SK-N-SH (cell line): ENCODE data around the gene CLEC16A. TPM values are rescaled to one million over a fixed set of nuclear protein-coding genes. Genes with fewer than 3 reads are reported as not detected.

Experiments used
- CTCF ChIA-PET: fragments of 300-600, 350-600 bp; formaldehyde crosslinking; extraction: SDS; loops from one replicate; lab custom pipeline; 2021; lab: Yijun Ruan, JAX
- POLR2A ChIA-PET: fragments of 350-600 bp; sonication (Branson Sonifier 250); formaldehyde crosslinking; extraction: SDS; loops from one replicate; lab custom pipeline; 2020; ENCODE audit warnings: antibody characterized with exemption, inconsistent platforms; lab: Yijun Ruan, JAX
- DNase-seq: peaks from one replicate; pipeline ENCODE4 v3.0.0; 2012
- H2AFZ ChIP-seq: fragments of 200-600 bp; sonication (generic); 2 replicates; pipeline ENCODE4 v1.8.1; 2016; ENCODE audit warnings: antibody characterized with exemption, mild to moderate bottlenecking, low read depth
- H3F3A ChIP-seq: fragments of 200-600 bp; sonication (generic); replicated peaks from 2 replicates; pipeline ENCODE3; 2016; ENCODE audit warnings: antibody characterized with exemption, mild to moderate bottlenecking; ENCODE audit not compliant: insufficient read depth
- H3K27ac ChIP-seq, 2 experiments: fragments of 200-500 bp in 1 of 2; fragments of 200-600 bp in 1 of 2; sonication (Bioruptor generic) in 1 of 2; sonication (generic), shearing (Covaris generic) in 1 of 2; 2 replicates each; pipeline versions ENCODE4 v1.5.1 to v1.6.1; 2014 to 2016; ENCODE audit warnings: low read depth in 2 of 2, inconsistent platforms in 1 of 2, low read length in 1 of 2, mild to moderate bottlenecking in 1 of 2, mixed read lengths in 1 of 2
- H3K27me3 ChIP-seq: fragments of 200-600 bp; sonication (generic), shearing (Covaris generic); 2 replicates; pipeline ENCODE4 v1.6.1; 2016; ENCODE audit warnings: mixed run types; ENCODE audit not compliant: insufficient read depth
- H3K36me3 ChIP-seq, 2 experiments: fragments of 200-500 bp in 1 of 2; fragments of 200-600 bp in 1 of 2; sonication (Bioruptor generic) in 1 of 2; sonication (generic) in 1 of 2; replicated peaks in 1 of 2; 2 replicates each; pipeline versions ENCODE3 to v1.5.1; 2014 to 2016; ENCODE audit warnings: low read length in 1 of 2, mild to moderate bottlenecking in 1 of 2; ENCODE audit not compliant: insufficient read depth in 2 of 2, control insufficient read depth in 1 of 2
- H3K4me1 ChIP-seq, 2 experiments: fragments of 200-500 bp in 1 of 2; fragments of 200-600 bp in 1 of 2; sonication (Bioruptor generic) in 1 of 2; sonication (generic), shearing (Covaris generic) in 1 of 2; 2 replicates each; pipeline versions ENCODE4 v1.5.1 to v1.6.1; 2014 to 2016; ENCODE audit warnings: low read depth in 1 of 2, low read length in 1 of 2, mixed run types in 1 of 2; ENCODE audit not compliant: insufficient read depth in 2 of 2, control insufficient read depth in 1 of 2
- H3K4me2 ChIP-seq: fragments of 200-600 bp; sonication (generic), shearing (Covaris generic); 2 replicates; pipeline ENCODE4 v1.6.1; 2017; ENCODE audit warnings: mixed run types
- H3K4me3 ChIP-seq, 2 experiments: fragments of 200-500 bp in 1 of 2; fragments of 200-600 bp in 1 of 2; sonication (Bioruptor generic) in 1 of 2; sonication (generic), shearing (Covaris generic) in 1 of 2; 2 replicates each; pipeline versions ENCODE4 v1.5.1 to v1.8.1; 2014 to 2016; ENCODE audit warnings: low read depth in 2 of 2, inconsistent platforms in 1 of 2, low read length in 1 of 2, mild to moderate bottlenecking in 1 of 2, mixed read lengths in 1 of 2, moderate library complexity in 1 of 2
- H3K79me2 ChIP-seq: fragments of 200-600 bp; sonication (generic); 2 replicates; pipeline ENCODE4 v1.8.1; 2017; ENCODE audit warnings: mild to moderate bottlenecking; ENCODE audit not compliant: insufficient read depth
- H3K9ac ChIP-seq: fragments of 200-600 bp; sonication (generic); 2 replicates; pipeline ENCODE4 v1.6.1; 2017; ENCODE audit warnings: mixed run types
- H3K9me2 ChIP-seq: fragments of 200-600 bp; sonication (generic); 2 replicates; pipeline ENCODE4 v1.6.1; 2017; ENCODE audit warnings: mixed run types
- H3K9me3 ChIP-seq: fragments of 200-600 bp; sonication (generic); 2 replicates; pipeline ENCODE4 v1.6.1; 2017; ENCODE audit warnings: mixed run types, mild to moderate bottlenecking, moderate library complexity
- H4K20me1 ChIP-seq: fragments of 200-600 bp; sonication (generic); 2 replicates; pipeline ENCODE4 v1.6.1; 2017; ENCODE audit warnings: mild to moderate bottlenecking, mixed run types; ENCODE audit not compliant: insufficient read depth
- FOXJ3 ChIP-seq: sonication (generic); formaldehyde crosslinking; IDR thresholded peaks from 2 replicates; pipeline ENCODE4 v1.5.1; 2020; ENCODE audit warnings: mild to moderate bottlenecking, missing genetic modification reagents
- FOXM1 ChIP-seq: IDR thresholded peaks from 2 replicates; pipeline ENCODE4 v1.4.0; 2012; ENCODE audit warnings: low read depth, mild to moderate bottlenecking
- GABPA ChIP-seq: IDR thresholded peaks from 2 replicates; pipeline ENCODE4 v1.4.0; 2012; ENCODE audit warnings: low read depth, mild to moderate bottlenecking
- MAX ChIP-seq: IDR thresholded peaks from 2 replicates; pipeline ENCODE4 v1.4.0; 2012; ENCODE audit warnings: low read depth
- MEF2A ChIP-seq: IDR thresholded peaks from 2 replicates; pipeline ENCODE4 v1.4.0; 2012; ENCODE audit warnings: low read depth, borderline replicate concordance
- NFIC ChIP-seq: IDR thresholded peaks from 2 replicates; pipeline ENCODE4 v1.4.0; 2012; ENCODE audit warnings: borderline replicate concordance
- NRF1 ChIP-seq: IDR thresholded peaks from 2 replicates; pipeline ENCODE4 v1.6.1; 2012; ENCODE audit warnings: low read depth, mild to moderate bottlenecking, low read length
- PBX3 ChIP-seq: IDR thresholded peaks from 2 replicates; pipeline ENCODE4; 2012
- RAD21 ChIP-seq: IDR thresholded peaks from 2 replicates; pipeline ENCODE4 v1.6.1; 2012; ENCODE audit warnings: mild to moderate bottlenecking, low read length
- RCOR1 ChIP-seq: fragments of 150-350 bp; IDR thresholded peaks from 2 replicates; pipeline ENCODE4 v1.6.1; 2017; ENCODE audit warnings: antibody characterized with exemption, low read length
- REST ChIP-seq: IDR thresholded peaks from 2 replicates; pipeline ENCODE4 v1.6.1; 2012; ENCODE audit warnings: mild to moderate bottlenecking, low read depth, low read length, moderate library complexity
- RFX5 ChIP-seq: IDR thresholded peaks from 2 replicates; pipeline ENCODE4 v1.6.1; 2012; ENCODE audit warnings: mild to moderate bottlenecking, improper control_type of control experiment, low read length
- RXRA ChIP-seq: IDR thresholded peaks from 2 replicates; pipeline ENCODE4 v1.4.0; 2012; ENCODE audit warnings: low read depth, mild to moderate bottlenecking, borderline replicate concordance
- TAF1 ChIP-seq: IDR thresholded peaks from 2 replicates; pipeline ENCODE4 v1.6.1; 2012; ENCODE audit warnings: low read depth, mild to moderate bottlenecking, low read length, moderate library complexity, borderline replicate concordance
- TCF12 ChIP-seq: IDR thresholded peaks from 2 replicates; pipeline ENCODE4 v1.4.0; 2012
- TEAD4 ChIP-seq: IDR thresholded peaks from 2 replicates; pipeline ENCODE4 v1.4.0; 2012; ENCODE audit warnings: mild to moderate bottlenecking, borderline replicate concordance; ENCODE audit not compliant: insufficient read depth
- YY1 ChIP-seq: IDR thresholded peaks from 2 replicates; pipeline ENCODE4 v1.4.0; 2012; ENCODE audit warnings: low read depth, mild to moderate bottlenecking
- WGBS: methylation state at CpG from one replicate; pipeline ENCODE4 v1.1.6; 2017; ENCODE audit warnings: low lambda C conversion rate; 5-methylcytosine and 5-hydroxymethylcytosine counted together
- polyA plus RNA-seq, 3 experiments: library from polyadenylated mRNA; depleted of rRNA; stranded (reverse); fragments of >200 nt; gene quantifications; 2 replicates each; pipeline ENCODE4 v1.2.3, GENCODE V29; 2012
- TF ChIP-seq, protein P1 (sequence below): IDR thresholded peaks from 2 replicates; pipeline ENCODE4 v1.4.0; 2012; ENCODE audit warnings: low read depth, borderline replicate concordance
- TF ChIP-seq, protein P2 (sequence below): fragments of 150-350 bp; IDR thresholded peaks from 2 replicates; pipeline ENCODE4 v1.6.1; 2017; ENCODE audit warnings: antibody characterized with exemption, low read length, low read depth, borderline replicate concordance

CLEC16A gene
- polyA plus RNA-seq, 1 of the 3 experiments (the other 2 are of a cell fraction): 13.7 TPM

DNA sequence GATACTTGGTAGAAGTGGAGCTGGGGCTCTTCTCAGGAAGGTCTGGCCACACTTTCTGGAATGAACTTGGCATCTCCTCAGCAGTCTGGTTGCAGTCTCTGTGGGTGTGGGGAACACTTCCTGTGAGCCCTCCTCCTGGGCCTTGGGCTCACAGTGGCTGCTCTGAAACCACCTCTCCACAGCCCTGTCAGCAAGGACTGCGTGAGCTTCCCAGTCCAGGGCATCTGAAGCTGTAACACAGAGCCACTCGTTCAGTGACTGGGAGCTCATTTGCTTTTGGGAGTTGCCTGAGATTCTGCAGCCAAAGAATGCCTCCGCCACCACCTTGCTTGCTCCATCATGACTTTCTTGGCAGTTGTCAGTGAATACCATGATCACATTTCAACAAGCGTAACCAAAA is 60.0 kb downstream of the CLEC16A start:
- no peak overlapping the region for H3K9ac ChIP-seq
- peaks cover 0 to 10% of the 10 kb centered on the region in 2 experiments for H3K36me3 ChIP-seq
- H3K4me1 ChIP-seq: peaks cover 9 to 12% of the 10 kb centered on the region in 2 experiments; a peak in 1 of 4 replicates
- POLR2A ChIA-PET: no interaction called here
- H3K4me2 ChIP-seq: 0 out of 2 replicates have a peak overlapping the region, but pooled peaks have one; percentile 4
- no peak overlapping the region for H3K4me3 ChIP-seq
- H3K79me2 ChIP-seq: no peaks in the 10 kb centered on the region
- WGBS: 92% methylated on average over 3 of the region's 4 CpGs
- H3F3A ChIP-seq: peaks cover 3% of the 10 kb centered on the region
- H4K20me1 ChIP-seq: no peaks in the 10 kb centered on the region
- no peaks in the 10 kb centered on the region for H3K27me3 ChIP-seq
- no peaks in the 10 kb centered on the region for H3K9me3 ChIP-seq
- CTCF ChIA-PET: no interaction called here
- no peak for TF ChIP-seq NFIC
- TF ChIP-seq, protein P1, sequence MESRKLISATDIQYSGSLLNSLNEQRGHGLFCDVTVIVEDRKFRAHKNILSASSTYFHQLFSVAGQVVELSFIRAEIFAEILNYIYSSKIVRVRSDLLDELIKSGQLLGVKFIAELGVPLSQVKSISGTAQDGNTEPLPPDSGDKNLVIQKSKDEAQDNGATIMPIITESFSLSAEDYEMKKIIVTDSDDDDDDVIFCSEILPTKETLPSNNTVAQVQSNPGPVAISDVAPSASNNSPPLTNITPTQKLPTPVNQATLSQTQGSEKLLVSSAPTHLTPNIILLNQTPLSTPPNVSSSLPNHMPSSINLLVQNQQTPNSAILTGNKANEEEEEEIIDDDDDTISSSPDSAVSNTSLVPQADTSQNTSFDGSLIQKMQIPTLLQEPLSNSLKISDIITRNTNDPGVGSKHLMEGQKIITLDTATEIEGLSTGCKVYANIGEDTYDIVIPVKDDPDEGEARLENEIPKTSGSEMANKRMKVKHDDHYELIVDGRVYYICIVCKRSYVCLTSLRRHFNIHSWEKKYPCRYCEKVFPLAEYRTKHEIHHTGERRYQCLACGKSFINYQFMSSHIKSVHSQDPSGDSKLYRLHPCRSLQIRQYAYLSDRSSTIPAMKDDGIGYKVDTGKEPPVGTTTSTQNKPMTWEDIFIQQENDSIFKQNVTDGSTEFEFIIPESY: no peak
- no peak for TF ChIP-seq YY1
- no peak for TF ChIP-seq TEAD4
- TF ChIP-seq RAD21: no peak
- no peak for TF ChIP-seq REST
- no peak for TF ChIP-seq TAF1
- TF ChIP-seq, protein P2, sequence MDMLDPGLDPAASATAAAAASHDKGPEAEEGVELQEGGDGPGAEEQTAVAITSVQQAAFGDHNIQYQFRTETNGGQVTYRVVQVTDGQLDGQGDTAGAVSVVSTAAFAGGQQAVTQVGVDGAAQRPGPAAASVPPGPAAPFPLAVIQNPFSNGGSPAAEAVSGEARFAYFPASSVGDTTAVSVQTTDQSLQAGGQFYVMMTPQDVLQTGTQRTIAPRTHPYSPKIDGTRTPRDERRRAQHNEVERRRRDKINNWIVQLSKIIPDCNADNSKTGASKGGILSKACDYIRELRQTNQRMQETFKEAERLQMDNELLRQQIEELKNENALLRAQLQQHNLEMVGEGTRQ: no peak
- TF ChIP-seq RXRA: no peak
- no peak for TF ChIP-seq FOXJ3 (CRISPR knock-in tag)
- TF ChIP-seq GABPA: no peak
- TF ChIP-seq FOXM1: no peak
- TF ChIP-seq MEF2A: no peak
- TF ChIP-seq RCOR1: no peak
- no peak for TF ChIP-seq MAX
- TF ChIP-seq TCF12: no peak
- TF ChIP-seq RFX5: no peak
- no peak for TF ChIP-seq PBX3
- no peak for TF ChIP-seq NRF1
- peak overlapping the region in 1 of 2 experiments; percentile 35; a peak in 3 of 4 replicates for H3K27ac ChIP-seq
- H3K9me2 ChIP-seq: no peaks in the 10 kb centered on the region
- no peak overlapping the region for H2AFZ ChIP-seq
- no peak for DNase-seq
